Suprapubic skin (tissue), 4 donors: ENCODE measurements around the gene RFX8.

ENCODE experiments used
- EP300 ChIP-seq: sonication (generic); formaldehyde crosslinking; IDR thresholded peaks from one replicate; pipeline ENCODE4 v1.6.1; 2017; ENCODE audit warnings: antibody characterized with exemption
- POLR2A ChIP-seq, 2 donors: fragments of 450-650 bp; IDR thresholded peaks; one replicate each; pipeline ENCODE4 v1.6.1; 2017; ENCODE audit warnings: antibody characterized with exemption in 2 of 2, mild to moderate bottlenecking in 2 of 2, moderate library complexity in 2 of 2
- POLR2AphosphoS5 ChIP-seq, 3 donors: sonication (generic); formaldehyde crosslinking; IDR thresholded peaks; one replicate each; pipeline ENCODE4 v1.6.1; 2017; ENCODE audit warnings: antibody characterized with exemption in 3 of 3
- TF ChIP-seq, protein P1 (sequence below), 2 donors: fragments of 200-600 bp in 1 of 2; fragments of 450-650 bp in 1 of 2; sonication (generic) in 1 of 2; IDR thresholded peaks; one replicate each; pipeline ENCODE4 v1.5.1; 2016 to 2019; ENCODE audit warnings: antibody characterized with exemption in 2 of 2, mild to moderate bottlenecking in 1 of 2, moderate library complexity in 1 of 2

DNA sequence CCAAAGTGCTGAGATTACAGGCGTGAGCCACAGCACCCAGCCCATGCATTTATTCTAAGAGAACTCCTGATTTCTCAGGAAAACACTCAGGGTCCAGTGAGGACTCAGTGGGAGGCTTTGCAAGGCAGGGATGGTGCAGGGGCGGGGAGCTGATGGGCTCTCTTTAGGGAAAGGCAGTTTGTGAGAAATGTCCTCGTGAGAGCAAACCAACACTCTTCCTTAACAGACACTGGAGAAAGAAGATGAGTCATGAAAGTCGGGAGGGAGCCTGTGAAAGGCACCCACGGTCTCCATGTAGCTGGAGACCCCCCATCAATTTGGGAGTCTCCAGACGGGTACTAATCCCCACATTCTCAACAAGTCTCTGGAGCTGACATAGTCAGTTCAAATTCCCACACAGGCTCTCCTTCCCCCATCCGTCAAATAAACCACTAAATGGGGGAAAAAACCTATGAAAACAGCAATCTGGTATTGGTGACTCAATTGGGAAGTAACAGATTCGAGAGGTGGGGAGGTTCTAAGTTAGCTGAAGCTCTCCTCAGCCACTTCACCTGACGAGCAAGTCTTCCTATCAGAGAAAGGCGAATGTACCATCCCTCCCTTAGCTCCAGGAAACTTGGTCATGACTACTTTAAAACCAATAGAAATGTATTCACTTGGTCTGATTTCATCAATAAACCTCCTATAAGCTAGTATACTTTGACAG is 76.6 kb downstream of the RFX8 start:
- TF ChIP-seq, protein P1, sequence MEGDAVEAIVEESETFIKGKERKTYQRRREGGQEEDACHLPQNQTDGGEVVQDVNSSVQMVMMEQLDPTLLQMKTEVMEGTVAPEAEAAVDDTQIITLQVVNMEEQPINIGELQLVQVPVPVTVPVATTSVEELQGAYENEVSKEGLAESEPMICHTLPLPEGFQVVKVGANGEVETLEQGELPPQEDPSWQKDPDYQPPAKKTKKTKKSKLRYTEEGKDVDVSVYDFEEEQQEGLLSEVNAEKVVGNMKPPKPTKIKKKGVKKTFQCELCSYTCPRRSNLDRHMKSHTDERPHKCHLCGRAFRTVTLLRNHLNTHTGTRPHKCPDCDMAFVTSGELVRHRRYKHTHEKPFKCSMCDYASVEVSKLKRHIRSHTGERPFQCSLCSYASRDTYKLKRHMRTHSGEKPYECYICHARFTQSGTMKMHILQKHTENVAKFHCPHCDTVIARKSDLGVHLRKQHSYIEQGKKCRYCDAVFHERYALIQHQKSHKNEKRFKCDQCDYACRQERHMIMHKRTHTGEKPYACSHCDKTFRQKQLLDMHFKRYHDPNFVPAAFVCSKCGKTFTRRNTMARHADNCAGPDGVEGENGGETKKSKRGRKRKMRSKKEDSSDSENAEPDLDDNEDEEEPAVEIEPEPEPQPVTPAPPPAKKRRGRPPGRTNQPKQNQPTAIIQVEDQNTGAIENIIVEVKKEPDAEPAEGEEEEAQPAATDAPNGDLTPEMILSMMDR (IDR thresholded peaks at IDR 0.05) = no peak
- TF ChIP-seq EP300 (no peak), POLR2A (IDR thresholded peaks at IDR 0.05) (no peak), POLR2AphosphoS5 (IDR thresholded peaks at IDR 0.05) (no peak)
